DND-41 (cell line): ENCODE results near the gene APOBEC3H.
A peak's percentile ranks its signal among the peaks of the same experiment; 100 is the strongest.
"Not testable (repeated sequence)": the region's sequence is repeated elsewhere in the genome, so short reads cannot be mapped to it uniquely, and the experiment has no call there.

Experiments
- ATAC-seq: fragments of 200-7000 bp; cut with Tn5 transposase; 3 replicates; pipeline ENCODE4 v1.9.1; 2021; ENCODE audit warnings: low read depth; ENCODE audit not compliant: insufficient read depth
- DNase-seq: peaks from one replicate; pipeline ENCODE4 v3.0.0-alpha.2; 2020
- H2AFZ ChIP-seq: 2 replicates; pipeline ENCODE4 v1.6.0; 2012; ENCODE audit warnings: low read depth, low read length
- H3K27ac ChIP-seq: 2 replicates; pipeline ENCODE4 v1.5.1; 2012; ENCODE audit warnings: low read length, inconsistent platforms
- H3K27me3 ChIP-seq: fragments of 200-600 bp; sonication (generic); 2 replicates; pipeline ENCODE4 v1.6.0; 2012; ENCODE audit warnings: low read length, mild to moderate bottlenecking, inconsistent platforms; ENCODE audit not compliant: insufficient read depth, poor library complexity
- H3K36me3 ChIP-seq: 2 replicates; pipeline ENCODE4 v1.5.1; 2012; ENCODE audit warnings: low read length, inconsistent platforms; ENCODE audit not compliant: insufficient read depth
- H3K4me1 ChIP-seq: 2 replicates; pipeline ENCODE4 v1.5.1; 2012; ENCODE audit warnings: mild to moderate bottlenecking, low read length; ENCODE audit not compliant: insufficient read depth
- H3K4me2 ChIP-seq: 2 replicates; pipeline ENCODE4 v1.6.0; 2012; ENCODE audit warnings: mild to moderate bottlenecking, moderate library complexity, low read length, inconsistent platforms; ENCODE audit not compliant: insufficient read depth
- H3K4me3 ChIP-seq, 2 experiments: fragments of 200-600 bp in 1 of 2; shearing (Covaris generic) in 1 of 2; 2 replicates each; pipeline ENCODE4 v1.5.1; 2012 to 2016; ENCODE audit warnings: inconsistent platforms in 2 of 2, low read length in 2 of 2, mild to moderate bottlenecking in 2 of 2, low read depth in 1 of 2, moderate library complexity in 1 of 2
- H3K79me2 ChIP-seq: 2 replicates; pipeline ENCODE4 v1.6.0; 2012; ENCODE audit warnings: low read length, inconsistent platforms; ENCODE audit not compliant: insufficient read depth
- H3K9ac ChIP-seq: 2 replicates; pipeline ENCODE4 v1.6.0; 2012; ENCODE audit warnings: low read depth, mild to moderate bottlenecking, inconsistent platforms, low read length, moderate library complexity
- H3K9me3 ChIP-seq: 2 replicates; pipeline ENCODE4 v1.5.1; 2012; ENCODE audit warnings: low read length, moderate library complexity, mild to moderate bottlenecking, inconsistent platforms; ENCODE audit not compliant: insufficient read depth, severe bottlenecking
- H4K20me1 ChIP-seq: 2 replicates; pipeline ENCODE4 v1.6.0; 2012; ENCODE audit warnings: low read length; ENCODE audit not compliant: insufficient read depth
- CTCF ChIP-seq: IDR thresholded peaks from 2 replicates; pipeline ENCODE4 v1.5.1; 2012; ENCODE audit warnings: borderline replicate concordance, low read length, moderate library complexity, mild to moderate bottlenecking; ENCODE audit not compliant: poor library complexity, severe bottlenecking; ENCODE audit errors: extremely low read depth
- EZH2 ChIP-seq: IDR thresholded peaks from 3 replicates; pipeline ENCODE4 v1.6.1; 2012; ENCODE audit warnings: borderline replicate concordance, low read depth, mild to moderate bottlenecking, moderate library complexity, low read length, inconsistent platforms; ENCODE audit not compliant: severe bottlenecking

Gene APOBEC3H

GRCh38 chr22:39097098-39098020 is at the start of gene APOBEC3H:
APOBEC3H (plus strand) TSS chr22:39097244; CDS start chr22:39100279, 3,035 bp downstream.
- H3K4me3 ChIP-seq = no peak within 1 kb of the TSS
- H3K27ac ChIP-seq = 0 out of 2 replicates have a peak within 1 kb of the TSS, but pooled peaks have one; percentile 16
- no peaks in the 10 kb centered on the region for H3K79me2 ChIP-seq
- TF ChIP-seq CTCF (no peak), EZH2 (no peak)
- no peak within 1 kb of the TSS for H3K9ac ChIP-seq
- peak within 1 kb of the TSS; percentile 25; the same call in 1 of the 2 replicates for H2AFZ ChIP-seq
- H3K4me1 ChIP-seq = peaks cover 10% of the 10 kb centered on the region
- H3K27me3 ChIP-seq = no peaks in the 10 kb centered on the region
- no peaks in the 10 kb centered on the region for H3K36me3 ChIP-seq
- peak within 1 kb of the TSS; percentile 7; the same call in 1 of the 2 replicates for H3K4me2 ChIP-seq
- H4K20me1 ChIP-seq = no peaks in the 10 kb centered on the region
- DNase-seq (peak; percentile 63), ATAC-seq (peak; percentile 90)
- H3K9me3 ChIP-seq = no peaks in the 10 kb centered on the region

GRCh38 chr22:39049486-39049885 is 47.6 kb upstream of the APOBEC3H start:
- not testable (repeated sequence) for H3K4me3 ChIP-seq, H3K9ac ChIP-seq, H3K4me1 ChIP-seq, H2AFZ ChIP-seq, H3K36me3 ChIP-seq, DNase-seq, H3K79me2 ChIP-seq, H3K27ac ChIP-seq, H4K20me1 ChIP-seq, ATAC-seq, H3K9me3 ChIP-seq, H3K27me3 ChIP-seq, H3K4me2 ChIP-seq

- H3K27me3 ChIP-seq, H3K4me1 ChIP-seq, H2AFZ ChIP-seq, H3K4me2 ChIP-seq, H3K27ac ChIP-seq, H3K9me3 ChIP-seq, ATAC-seq, H4K20me1 ChIP-seq, DNase-seq, H3K36me3 ChIP-seq, H3K4me3 ChIP-seq, H3K79me2 ChIP-seq, H3K9ac ChIP-seq: not testable (repeated sequence)
These were observed 45.1 kb upstream of the APOBEC3H start for GRCh38 chr22:39051844-39052495.

- H4K20me1 ChIP-seq = no peaks in the 10 kb centered on the region
- H3K27me3 ChIP-seq = no peaks in the 10 kb centered on the region
- no peaks in the 10 kb centered on the region for H3K4me1 ChIP-seq
- ATAC-seq = no peak
- H3K9ac ChIP-seq = no peak overlapping the region
- no peak for TF ChIP-seq CTCF
- H3K9me3 ChIP-seq = no peaks in the 10 kb centered on the region
- no peak overlapping the region for H3K27ac ChIP-seq
- no peaks in the 10 kb centered on the region for H3K79me2 ChIP-seq
- H2AFZ ChIP-seq = no peak overlapping the region
- H3K4me3 ChIP-seq = no peak overlapping the region
- no peak for DNase-seq
- H3K36me3 ChIP-seq = no peaks in the 10 kb centered on the region
- H3K4me2 ChIP-seq = no peak overlapping the region
These were observed 41.4 kb upstream of the APOBEC3H start for GRCh38 chr22:39055658-39056057.

- H3K79me2 ChIP-seq, H3K4me3 ChIP-seq, H3K27ac ChIP-seq, H3K27me3 ChIP-seq, H3K4me2 ChIP-seq, DNase-seq, H4K20me1 ChIP-seq, H3K36me3 ChIP-seq, H3K9ac ChIP-seq, H3K9me3 ChIP-seq, ATAC-seq, H3K4me1 ChIP-seq, H2AFZ ChIP-seq: not testable (repeated sequence)
These were observed 35.8 kb upstream of the APOBEC3H start for GRCh38 chr22:39061290-39061689.

- H3K4me1 ChIP-seq, H3K4me3 ChIP-seq, H3K9me3 ChIP-seq, H3K4me2 ChIP-seq, H3K27ac ChIP-seq, H2AFZ ChIP-seq, H3K79me2 ChIP-seq, H3K36me3 ChIP-seq, DNase-seq, ATAC-seq, H3K27me3 ChIP-seq, H4K20me1 ChIP-seq, H3K9ac ChIP-seq: not testable (repeated sequence)
These were observed 35.1 kb upstream of the APOBEC3H start for GRCh38 chr22:39061951-39062350.
